NCI-H2227 (cell line): ENCODE results near the gene PTPRG.

Source experiments
- DNase-seq: peaks from one replicate; lab custom pipeline; 2025; ENCODE audit not compliant: unreplicated experiment; lab: John Stamatoyannopoulos, UW

Gene PTPRG

DNA sequence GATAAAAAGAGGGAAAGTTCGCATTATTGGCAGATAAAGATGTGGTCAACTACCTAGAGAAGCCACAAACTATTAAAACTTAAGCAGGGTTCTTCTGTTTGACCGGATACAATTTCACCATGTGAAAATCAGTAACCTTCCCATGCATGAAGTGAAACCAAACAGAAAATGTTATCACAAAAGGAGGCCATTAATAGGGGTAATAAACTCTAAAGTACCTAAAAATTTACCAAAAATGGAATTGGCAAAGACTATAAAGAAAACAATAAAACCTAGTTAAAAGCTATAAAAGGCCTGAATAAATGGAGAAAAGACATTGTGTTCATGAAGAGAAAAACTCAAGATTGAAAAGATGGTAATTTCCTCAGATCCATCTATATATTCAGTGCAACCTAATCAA lies 728.6 kb downstream of the PTPRG start:
- DNase-seq: no peak

DNA sequence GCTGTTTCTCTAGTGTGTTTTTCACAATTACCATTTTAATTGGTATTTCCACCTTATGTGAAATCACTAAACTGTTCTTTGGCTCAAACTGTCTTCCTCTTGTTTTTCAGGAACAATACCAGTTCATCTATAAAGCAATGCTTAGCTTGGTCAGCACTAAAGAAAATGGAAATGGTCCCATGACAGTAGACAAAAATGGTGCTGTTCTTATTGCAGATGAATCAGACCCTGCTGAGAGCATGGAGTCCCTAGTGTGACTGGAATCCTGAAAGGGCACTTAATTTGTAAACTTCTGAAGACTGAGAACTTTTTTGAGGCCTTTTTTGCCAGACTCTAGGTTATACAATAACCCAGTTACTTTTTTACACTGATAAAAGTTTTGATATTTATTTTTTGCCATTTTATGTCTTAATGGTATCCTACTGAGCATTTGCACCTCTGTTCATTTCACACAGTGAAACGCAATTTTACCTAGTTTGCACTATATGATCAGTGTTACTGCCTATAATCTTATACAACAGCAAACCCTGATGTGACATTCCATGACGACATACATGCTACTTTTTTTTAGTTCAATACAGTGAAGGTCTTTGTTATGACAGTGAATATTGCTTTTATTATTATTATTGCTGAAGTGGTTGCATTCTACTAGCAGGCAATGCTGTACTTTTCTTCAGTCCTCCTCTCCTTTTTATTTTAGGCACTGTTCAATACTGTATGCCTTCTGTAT lies 731.8 kb downstream of the PTPRG start:
- DNase-seq: no peak

DNA sequence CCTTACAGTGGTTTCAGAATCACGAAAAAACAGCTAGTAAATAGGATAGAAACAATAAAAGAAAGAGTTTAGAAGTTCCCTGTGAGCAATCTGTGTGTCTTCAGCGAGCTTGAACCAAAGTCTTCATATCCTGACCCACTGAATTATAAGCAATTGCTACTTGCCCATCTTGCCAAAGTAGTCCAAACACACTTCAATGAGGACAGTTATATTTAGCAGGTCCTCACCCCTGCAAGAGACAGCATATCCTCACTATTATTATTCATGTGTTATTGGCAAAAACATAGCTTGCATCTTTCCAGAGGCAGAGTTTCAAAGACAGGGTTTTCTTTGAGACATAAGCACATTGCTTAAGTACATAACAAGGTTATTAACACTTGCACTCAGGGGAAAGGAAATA lies 734.2 kb downstream of the PTPRG start:
- no peak for DNase-seq

DNA sequence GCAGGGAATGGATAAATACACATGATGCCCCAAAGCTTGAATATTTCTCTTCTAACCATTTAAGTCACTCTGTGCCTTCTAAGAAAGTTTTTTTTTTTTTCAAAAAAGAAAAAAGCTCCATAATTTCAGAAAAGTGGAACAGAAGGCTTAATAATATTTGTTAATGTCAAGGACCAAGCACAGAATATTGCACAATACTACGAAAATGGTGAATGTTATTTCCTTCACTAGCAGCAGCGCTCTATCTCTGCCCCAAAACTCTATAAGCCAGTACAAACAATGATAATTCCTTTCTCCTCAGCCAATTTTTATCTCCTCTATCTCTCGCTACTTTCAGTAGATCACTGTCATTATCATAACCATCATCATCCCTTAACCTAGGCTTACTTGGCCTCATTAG lies 739.2 kb downstream of the PTPRG start:
- DNase-seq: no peak

DNA sequence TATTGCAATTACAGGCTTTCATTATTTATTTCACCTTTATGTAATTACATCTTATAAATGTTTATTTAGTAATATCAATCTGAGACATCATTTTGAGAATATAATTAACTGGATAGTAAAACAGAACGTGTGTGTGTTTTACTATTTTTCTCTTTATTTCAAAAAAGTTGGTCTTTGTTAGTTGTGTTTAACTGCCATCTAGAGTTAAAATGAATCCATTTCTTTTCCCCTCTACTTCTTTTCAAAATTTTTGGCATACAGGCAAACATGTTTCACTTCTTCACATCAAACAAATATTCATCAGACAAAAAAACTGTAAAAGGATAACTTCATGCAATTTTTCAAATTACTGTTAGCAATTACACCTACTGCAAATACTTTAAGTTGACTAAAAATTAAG lies 750.8 kb downstream of the PTPRG start:
- DNase-seq: no peak

DNA sequence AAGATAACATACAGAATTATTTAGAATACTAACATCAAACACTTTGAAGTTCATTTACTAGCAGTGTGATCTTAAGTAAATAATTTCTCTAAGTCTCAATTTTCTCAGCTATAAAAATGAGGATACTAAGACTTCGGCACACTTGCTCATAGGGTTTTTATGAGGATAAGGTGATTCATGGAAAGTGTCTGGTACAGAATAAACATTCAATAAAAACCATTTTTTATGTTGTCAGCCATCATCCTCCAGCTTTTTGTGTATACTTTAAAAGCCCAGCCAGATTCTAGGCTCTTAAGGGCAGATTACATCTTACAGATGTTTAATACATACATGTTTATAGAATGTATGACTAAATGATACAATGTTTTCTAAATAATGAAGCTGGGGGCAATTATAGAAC lies 755.2 kb downstream of the PTPRG start:
- no peak for DNase-seq

DNA sequence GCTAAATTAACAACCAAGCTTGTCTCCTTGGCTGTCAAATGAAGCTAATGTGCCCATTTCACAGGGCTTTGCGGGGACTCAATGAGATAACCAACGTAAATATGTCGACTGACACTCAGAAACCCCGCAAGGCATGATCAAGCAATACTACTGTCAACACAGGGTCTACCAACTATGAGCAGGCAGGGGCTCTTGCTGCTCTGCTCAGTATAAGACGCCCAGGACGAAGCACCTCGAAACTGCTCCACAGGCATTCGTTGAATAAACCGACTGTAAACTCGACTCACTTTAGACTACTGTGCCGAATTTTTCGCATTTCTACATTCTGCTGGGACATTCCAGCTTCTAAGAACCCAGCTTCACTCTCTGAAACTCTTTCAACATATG lies 757.0 kb downstream of the PTPRG start:
- no peak for DNase-seq

DNA sequence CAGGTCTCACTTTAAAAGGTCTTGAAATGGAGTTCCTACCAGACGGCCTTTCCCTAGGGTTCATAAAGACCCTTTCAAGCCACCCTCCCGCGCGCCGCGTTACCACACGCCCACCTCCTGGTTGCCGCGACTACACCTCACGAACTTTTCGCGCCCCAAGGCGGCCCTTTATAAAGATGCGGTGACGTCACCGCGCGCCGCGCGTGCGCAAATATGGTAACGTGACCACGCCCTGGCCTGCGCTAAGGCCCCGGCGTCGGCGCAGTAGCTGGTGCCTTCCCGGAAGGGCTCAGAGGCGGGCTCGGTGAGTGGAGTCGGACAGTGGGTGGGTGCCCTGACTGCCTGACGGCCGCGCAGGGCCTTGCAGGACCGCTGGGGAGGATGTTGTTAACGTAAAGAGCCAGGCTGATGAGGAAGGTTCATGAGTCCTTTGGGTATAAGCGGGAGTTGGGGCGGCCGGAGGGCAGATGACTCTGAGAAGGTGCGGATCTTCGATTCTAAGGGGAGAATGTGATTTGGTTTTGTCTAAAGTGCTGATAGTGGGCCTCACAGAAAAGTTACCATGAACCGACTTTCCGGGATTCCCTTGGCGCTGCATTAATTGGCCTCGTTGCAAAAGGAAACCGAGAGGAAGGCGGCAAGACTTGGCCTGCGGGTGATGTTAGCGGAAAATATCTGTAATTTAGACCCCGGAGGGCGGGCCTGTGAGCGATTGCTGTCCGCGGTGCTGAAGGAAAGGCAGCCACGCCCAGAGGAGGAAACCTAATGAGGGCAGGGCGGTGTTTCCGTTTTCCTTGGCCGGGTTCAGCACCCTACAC lies 757.6 kb downstream of the PTPRG start:
- peak; percentile 95 for DNase-seq

DNA sequence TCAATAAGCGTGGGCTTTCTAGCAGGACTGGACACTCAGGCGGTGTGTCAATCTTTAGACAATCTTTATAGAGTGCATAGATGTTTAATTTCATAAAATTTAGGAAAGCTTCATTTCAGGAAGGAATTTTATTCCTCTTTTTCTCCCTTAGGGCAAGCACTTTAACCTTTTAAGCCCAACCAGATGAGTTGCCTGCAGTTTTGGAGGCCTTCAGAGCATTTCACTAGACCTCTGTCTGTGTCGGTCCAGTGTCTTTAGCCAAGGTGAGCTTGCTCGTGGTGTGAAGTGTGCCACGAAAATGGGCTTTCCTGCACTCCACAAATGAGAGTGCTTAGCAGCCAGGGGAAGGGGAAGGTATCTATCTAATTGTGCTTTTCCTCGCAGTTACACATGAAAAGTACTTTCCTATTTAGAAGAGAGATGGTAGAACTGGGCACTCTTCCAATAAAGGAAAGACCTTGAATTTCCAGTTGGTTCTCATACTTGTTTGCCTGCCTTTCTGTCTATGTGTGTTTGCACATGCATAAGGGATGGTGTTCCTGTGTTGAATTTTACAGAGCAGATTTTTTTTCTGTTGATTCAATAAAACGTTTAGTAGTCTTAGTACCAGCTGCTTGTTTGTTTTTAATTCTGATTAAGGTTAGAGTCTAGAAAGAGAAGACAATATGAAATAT lies 758.3 kb downstream of the PTPRG start:
- no peak for DNase-seq

DNA sequence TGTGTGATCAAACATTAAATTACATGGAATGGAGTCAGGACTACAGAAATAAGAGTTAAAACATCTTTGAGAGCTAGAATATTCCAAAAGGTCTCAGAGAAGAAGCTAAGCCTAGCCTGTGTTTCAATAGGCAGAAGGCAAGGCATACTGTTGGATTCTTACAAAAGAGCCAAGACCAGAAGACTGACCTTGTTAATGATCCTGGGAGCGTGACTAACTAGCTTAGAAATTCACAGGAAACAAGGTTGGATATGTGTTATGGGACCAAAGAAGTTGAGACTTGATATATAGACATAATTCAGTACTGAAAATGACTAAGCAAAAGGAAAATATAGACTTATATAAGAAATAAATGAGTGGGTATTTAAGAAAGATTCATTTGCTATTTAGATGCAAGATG lies 761.9 kb downstream of the PTPRG start:
- DNase-seq: no peak

DNA sequence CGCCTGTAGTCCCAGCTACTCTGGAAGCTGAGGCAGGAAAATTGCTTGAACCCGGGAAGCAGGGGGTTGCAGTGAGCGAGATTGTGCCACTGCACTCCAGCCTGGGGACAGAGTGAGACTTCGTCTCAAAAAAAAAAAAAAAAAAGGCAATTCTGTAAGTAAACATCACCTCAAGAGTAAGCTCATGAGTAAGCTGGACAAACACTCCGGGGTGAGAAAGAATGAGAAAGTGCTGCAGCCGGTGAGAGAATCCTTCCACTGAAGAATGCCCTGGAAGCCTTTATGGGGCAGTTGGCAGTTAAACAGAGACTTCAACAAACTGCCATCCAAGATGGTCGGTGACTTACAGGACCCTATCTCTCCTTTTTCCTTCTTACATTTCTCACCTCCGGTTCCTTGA lies 764.5 kb downstream of the PTPRG start:
- no peak for DNase-seq

DNA sequence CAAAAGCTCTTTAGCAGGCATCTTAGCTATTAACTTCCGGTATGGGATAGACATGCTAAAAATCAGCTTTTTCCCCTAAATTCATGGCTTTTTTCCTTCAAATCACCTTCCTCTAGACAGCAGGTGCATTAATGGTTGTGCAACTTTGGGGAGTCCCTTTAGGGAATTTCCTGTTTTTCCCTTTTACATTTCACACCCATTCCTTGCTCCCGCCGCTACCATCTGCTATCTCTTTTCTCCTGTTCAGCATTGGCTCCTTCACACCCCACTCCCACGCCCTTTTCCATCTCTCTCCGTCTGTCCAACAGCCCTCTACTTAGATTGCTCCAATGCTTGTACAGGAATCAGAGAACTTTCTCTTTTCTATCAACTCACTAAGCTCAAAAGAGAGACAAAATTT lies 768.6 kb downstream of the PTPRG start:
- no peak for DNase-seq

DNA sequence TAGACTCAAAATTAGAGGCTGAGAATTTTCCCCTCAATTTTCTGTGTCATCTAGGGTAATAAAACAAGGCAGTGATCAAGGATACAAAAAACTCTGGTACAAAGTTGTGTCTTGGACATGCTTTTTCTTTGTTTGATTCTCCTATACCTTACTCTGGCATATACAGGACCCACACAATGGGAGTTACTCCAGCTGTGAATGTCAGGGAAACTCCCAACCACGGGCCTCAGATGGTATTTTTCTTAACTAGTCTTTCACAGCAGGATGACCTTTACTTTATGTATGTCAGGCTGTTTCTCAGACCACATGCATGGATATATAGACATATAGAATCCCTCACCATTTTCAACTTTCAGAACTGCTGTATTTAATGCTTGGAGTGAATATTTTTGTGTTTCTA lies 770.6 kb downstream of the PTPRG start:
- no peak for DNase-seq

DNA sequence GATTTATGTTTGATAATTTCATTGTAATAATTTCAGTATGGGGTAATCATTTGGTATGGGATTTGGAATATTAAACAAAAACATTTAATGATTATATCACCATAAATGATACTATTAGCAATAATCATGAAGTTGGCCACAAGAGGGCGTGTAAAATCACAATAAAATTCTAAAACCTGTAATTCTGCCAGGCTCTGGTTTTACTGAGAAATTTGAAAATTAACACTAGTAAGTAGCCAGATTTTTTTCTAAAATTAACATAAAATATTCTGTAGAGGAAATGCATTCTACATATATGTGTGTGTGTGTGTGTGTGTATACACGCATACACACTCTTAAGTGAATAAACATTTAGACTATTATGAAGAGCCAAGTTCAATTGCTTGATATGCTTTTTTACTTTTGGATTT lies 771.5 kb downstream of the PTPRG start:
- peak; percentile 24 for DNase-seq

DNA sequence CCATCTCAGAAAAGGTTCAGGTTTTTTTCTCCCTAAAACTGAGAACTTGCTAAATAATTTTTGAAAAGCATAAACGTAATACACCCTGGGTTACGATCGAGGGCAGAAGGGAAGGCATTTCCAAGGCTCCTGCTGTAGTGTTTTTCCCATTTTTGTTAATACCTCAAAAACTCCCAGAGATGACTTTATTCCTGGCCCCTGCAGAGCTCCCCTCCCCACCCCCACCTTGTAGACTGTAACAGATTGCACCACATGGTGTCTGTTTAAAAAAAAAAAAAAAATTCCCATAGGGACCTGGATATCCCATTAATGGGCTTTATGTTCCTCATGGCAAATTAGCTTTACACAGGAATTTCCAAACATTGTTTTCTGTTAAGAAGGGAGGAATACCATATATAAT lies 773.8 kb downstream of the PTPRG start:
- no peak for DNase-seq

DNA sequence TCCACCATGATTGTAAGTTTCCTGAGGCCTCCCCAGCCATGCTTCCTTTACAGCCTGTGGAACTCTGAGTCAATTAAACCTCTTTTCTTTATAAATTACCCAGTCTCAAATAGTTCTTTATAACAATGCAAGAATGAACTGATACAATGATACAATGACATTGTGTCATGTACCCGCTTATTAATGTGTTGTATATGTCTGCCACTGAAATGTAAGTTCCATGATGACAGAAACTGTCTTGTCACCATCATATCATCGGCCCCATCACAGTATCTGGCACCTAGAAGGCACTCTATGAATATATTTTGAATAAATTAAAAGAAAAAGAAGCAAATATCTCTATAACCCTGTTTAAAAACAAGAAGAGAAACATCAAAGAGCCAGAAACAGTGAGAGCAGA lies 782.4 kb downstream of the PTPRG start:
- no peak for DNase-seq
